Caco-2 (cell line): ENCODE data around the gene SLC17A4. TPM values are rescaled to one million over a fixed set of nuclear protein-coding genes. Genes with fewer than 3 reads are reported as not detected.

Experiments
- BruUV-seq: library from RNA; stranded (reverse); fragments of 400-500 nt; replicated peaks from 2 replicates; lab custom pipeline; 2021; lab: Mats Ljungman, UMichigan
- CTCF ChIA-PET: fragments of 300-600 bp; sonication (Branson Sonifier 250); formaldehyde crosslinking; loops from one replicate; lab custom pipeline; 2022; ENCODE audit warnings: antibody characterized with exemption; lab: Charles Lee
- POLR2A ChIA-PET: fragments of 300-600 bp; sonication (Branson Sonifier 250); formaldehyde crosslinking; loops from one replicate; lab custom pipeline; 2022; ENCODE audit warnings: antibody characterized with exemption; lab: Charles Lee
- DNase-seq, 2 experiments: peaks; one replicate each; pipeline versions ENCODE4 v3.0.0 to v3.0.0-alpha.2; 2020 to 2022
- H3K27me3 ChIP-seq: replicated peaks from 2 replicates; pipeline ENCODE4 v1.6.0; 2011; ENCODE audit warnings: low read length; ENCODE audit not compliant: control insufficient read depth, insufficient read depth
- H3K36me3 ChIP-seq: 2 replicates; pipeline ENCODE4 v1.5.1; 2011; ENCODE audit warnings: low read length; ENCODE audit not compliant: control insufficient read depth, insufficient read depth
- H3K4me1 ChIP-seq: fragments of 250-450 bp; sonication (Bioruptor Pico); 2 replicates; pipeline ENCODE4 v1.5.1; 2020; ENCODE audit warnings: mild to moderate bottlenecking
- H3K4me3 ChIP-seq: 2 replicates; pipeline ENCODE4 v1.5.1; 2011; ENCODE audit warnings: low read depth, mild to moderate bottlenecking, control low read depth, low read length
- H3K9me3 ChIP-seq: fragments of 250-450 bp; sonication (Bioruptor Pico); 2 replicates; pipeline ENCODE4 v1.5.1; 2020; ENCODE audit warnings: mild to moderate bottlenecking, moderate library complexity
- H3K27ac Mint-ChIP-seq: one replicate; pipeline ENCODE4 v1.8.0; 2022; ENCODE audit warnings: mixed read lengths; ENCODE audit not compliant: unreplicated experiment
- H3K27me3 Mint-ChIP-seq: one replicate; pipeline ENCODE4 v1.8.0; 2022; ENCODE audit warnings: mixed read lengths; ENCODE audit not compliant: insufficient read depth, unreplicated experiment
- H3K36me3 Mint-ChIP-seq: one replicate; pipeline ENCODE4 v1.8.0; 2022; ENCODE audit warnings: mild to moderate bottlenecking, mixed read lengths; ENCODE audit not compliant: insufficient read depth, unreplicated experiment
- H3K4me1 Mint-ChIP-seq: one replicate; pipeline ENCODE4 v1.8.0; 2022; ENCODE audit warnings: low read depth, mixed read lengths; ENCODE audit not compliant: unreplicated experiment
- H3K4me3 Mint-ChIP-seq: one replicate; pipeline ENCODE4 v1.8.0; 2022; ENCODE audit warnings: mild to moderate bottlenecking, moderate library complexity, mixed read lengths; ENCODE audit not compliant: unreplicated experiment
- H3K9me3 Mint-ChIP-seq: one replicate; pipeline ENCODE4 v1.8.0; 2022; ENCODE audit warnings: mixed read lengths; ENCODE audit not compliant: unreplicated experiment
- intact Hi-C: fragments of 100-400 bp; cut with micrococcal nuclease; formaldehyde crosslinking; loops from one replicate; pipeline ENCODE4 v1.10.0; 2022; ENCODE audit not compliant: unreplicated experiment
- total RNA-seq: library from RNA; stranded (reverse); gene quantifications from 2 replicates; pipeline ENCODE4 v1.2.3, GENCODE V29; 2022
- TF ChIP-seq, protein P1 (sequence below), 2 experiments: fragments of 200-600 bp in 1 of 2; IDR thresholded peaks; 1 replicate in 1 of 2; 2 replicates in 1 of 2; pipeline versions ENCODE4 v1.5.1 to v1.8.0; 2011 to 2022; ENCODE audit warnings: antibody characterized with exemption in 1 of 2, control low read depth in 1 of 2, inconsistent platforms in 1 of 2, low read depth in 1 of 2, low read length in 1 of 2, mild to moderate bottlenecking in 1 of 2, moderate library complexity in 1 of 2; ENCODE audit not compliant: insufficient read depth in 1 of 2, severe bottlenecking in 1 of 2, unreplicated experiment in 1 of 2

SLC17A4 gene
- total RNA-seq, 1 experiment from 2014 or later = 0.36 TPM

DNA sequence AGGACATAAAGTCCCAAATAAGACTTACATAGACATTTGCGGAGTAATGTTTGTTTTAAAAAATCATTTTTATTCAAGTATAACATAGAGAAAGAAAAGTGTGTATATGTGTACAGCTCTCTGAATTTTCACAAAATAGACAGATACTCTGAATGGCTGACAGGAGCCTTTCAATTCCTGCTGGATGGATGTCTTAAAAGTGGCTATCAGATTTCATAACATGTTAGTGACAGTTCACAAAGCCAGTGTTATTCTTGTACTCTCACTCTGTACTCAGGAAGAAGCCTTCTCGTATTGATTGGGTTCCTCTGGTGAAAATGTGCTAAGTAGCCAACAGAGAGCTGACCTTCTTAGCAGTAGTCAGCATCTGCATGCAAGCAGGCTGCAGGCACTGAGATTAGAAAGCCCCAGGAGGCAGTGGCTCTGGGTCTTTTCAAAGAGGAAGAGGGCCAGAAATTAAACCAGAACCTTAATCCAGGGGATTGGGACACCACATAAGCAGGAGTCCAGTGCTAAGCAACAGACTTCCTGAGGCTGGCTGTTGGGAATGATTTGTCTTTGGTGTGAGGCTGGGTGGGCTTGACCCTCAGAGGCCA, 19.7 kb downstream of the SLC17A4 start:
- Histone ChIP-seq H3K36me3 (no peaks in the 10 kb centered on the region), H3K4me3 (no peak overlapping the region), H3K27me3 (no peaks in the 10 kb centered on the region), H3K4me1 (peaks cover 8% of the 10 kb centered on the region; the same call in 1 of the 2 replicates), H3K9me3 (no peaks in the 10 kb centered on the region)
- intact Hi-C loops = no loop called here
- H3K27ac Mint-ChIP-seq = no peak overlapping the region
- no peak overlapping the region for H3K4me3 Mint-ChIP-seq
- peaks cover 3% of the 10 kb centered on the region for H3K27me3 Mint-ChIP-seq
- H3K36me3 Mint-ChIP-seq = no peaks in the 10 kb centered on the region
- no peak for DNase-seq
- no peaks in the 10 kb centered on the region for H3K9me3 Mint-ChIP-seq
- no peaks in the 10 kb centered on the region for H3K4me1 Mint-ChIP-seq
- no TSS peak for BruUV-seq
- POLR2A ChIA-PET = no interaction called here
- TF ChIP-seq, protein P1, sequence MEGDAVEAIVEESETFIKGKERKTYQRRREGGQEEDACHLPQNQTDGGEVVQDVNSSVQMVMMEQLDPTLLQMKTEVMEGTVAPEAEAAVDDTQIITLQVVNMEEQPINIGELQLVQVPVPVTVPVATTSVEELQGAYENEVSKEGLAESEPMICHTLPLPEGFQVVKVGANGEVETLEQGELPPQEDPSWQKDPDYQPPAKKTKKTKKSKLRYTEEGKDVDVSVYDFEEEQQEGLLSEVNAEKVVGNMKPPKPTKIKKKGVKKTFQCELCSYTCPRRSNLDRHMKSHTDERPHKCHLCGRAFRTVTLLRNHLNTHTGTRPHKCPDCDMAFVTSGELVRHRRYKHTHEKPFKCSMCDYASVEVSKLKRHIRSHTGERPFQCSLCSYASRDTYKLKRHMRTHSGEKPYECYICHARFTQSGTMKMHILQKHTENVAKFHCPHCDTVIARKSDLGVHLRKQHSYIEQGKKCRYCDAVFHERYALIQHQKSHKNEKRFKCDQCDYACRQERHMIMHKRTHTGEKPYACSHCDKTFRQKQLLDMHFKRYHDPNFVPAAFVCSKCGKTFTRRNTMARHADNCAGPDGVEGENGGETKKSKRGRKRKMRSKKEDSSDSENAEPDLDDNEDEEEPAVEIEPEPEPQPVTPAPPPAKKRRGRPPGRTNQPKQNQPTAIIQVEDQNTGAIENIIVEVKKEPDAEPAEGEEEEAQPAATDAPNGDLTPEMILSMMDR (IDR thresholded peaks at IDR 0.05; ENCODE audit: insufficient read depth in 1 of 2, low read depth in 1 of 2, low read length in 1 of 2, severe bottlenecking in 1 of 2, unreplicated experiment in 1 of 2) = no peak
- CTCF ChIA-PET = no interaction called here

GRCh38 chr6:25777031-25777430, 22.5 kb downstream of the SLC17A4 start:
- Mint-ChIP-seq H3K9me3 (no peaks in the 10 kb centered on the region), H3K27ac (no peak overlapping the region), H3K4me1 (no peaks in the 10 kb centered on the region), H3K36me3 (no peaks in the 10 kb centered on the region), H3K4me3 (no peak overlapping the region), H3K27me3 (peaks cover 3% of the 10 kb centered on the region)
- intact Hi-C loops = no loop called here
- TF ChIP-seq, protein P1 (IDR thresholded peaks at IDR 0.05; ENCODE audit: insufficient read depth in 1 of 2, low read depth in 1 of 2, low read length in 1 of 2, severe bottlenecking in 1 of 2, unreplicated experiment in 1 of 2) = no peak
- H3K9me3 ChIP-seq = no peaks in the 10 kb centered on the region
- DNase-seq = no peak
- no peaks in the 10 kb centered on the region for H3K27me3 ChIP-seq
- POLR2A ChIA-PET = no interaction called here
- no peak overlapping the region for H3K4me3 ChIP-seq
- peaks cover 8% of the 10 kb centered on the region; the same call in 1 of the 2 replicates for H3K4me1 ChIP-seq
- CTCF ChIA-PET = no interaction called here
- no peaks in the 10 kb centered on the region for H3K36me3 ChIP-seq
- BruUV-seq = no TSS peak

GRCh38 chr6:25777856-25778649, 23.5 kb downstream of the SLC17A4 start:
- TF ChIP-seq, protein P1 (IDR thresholded peaks at IDR 0.05; ENCODE audit: insufficient read depth in 1 of 2, low read depth in 1 of 2, low read length in 1 of 2, severe bottlenecking in 1 of 2, unreplicated experiment in 1 of 2) = no peak
- ChIA-PET CTCF (no interaction called here), POLR2A (interaction anchor here (0.6 kb wide), 1 partner anchor 245 kb away, joined by 3 read pairs; no protein-coding TSS in a partner anchor)
- intact Hi-C loops = no loop called here
- Histone ChIP-seq H3K27me3 (no peaks in the 10 kb centered on the region), H3K9me3 (no peaks in the 10 kb centered on the region), H3K36me3 (no peaks in the 10 kb centered on the region), H3K4me3 (no peak overlapping the region), H3K4me1 (peaks cover 8% of the 10 kb centered on the region; the same call in 1 of the 2 replicates)
- Mint-ChIP-seq H3K36me3 (no peaks in the 10 kb centered on the region), H3K4me1 (no peaks in the 10 kb centered on the region), H3K4me3 (no peak overlapping the region), H3K27ac (no peak overlapping the region), H3K9me3 (no peaks in the 10 kb centered on the region), H3K27me3 (peaks cover 3% of the 10 kb centered on the region)
- BruUV-seq = no TSS peak
- DNase-seq = no peak
